ENCODE measurements around the gene BMP15. TPM values are rescaled to one million over a fixed set of nuclear protein-coding genes. Genes with fewer than 3 reads are reported as not detected.

BMP15 gene
- total RNA-seq, 1 experiment from 2014 or later = not detected

GRCh38 chrX:50942471-50942870 lies 31.9 kb downstream of the BMP15 start:
- H2BK20ac ChIP-seq (ENCODE audit: low read depth, low read length, poor library complexity, severe bottlenecking) = no peak overlapping the region
- 0 out of 4 replicates have a peak, but pooled peaks cover 0 to 5% of the 10 kb centered on the region in 2 experiments for H3K4me1 Mint-ChIP-seq
- no peaks in the 10 kb centered on the region for H3K4me1 ChIP-seq (ENCODE audit: insufficient read depth, low read length)
- H4K20me1 ChIP-seq (ENCODE audit: control insufficient read depth, insufficient read depth, insufficient read length) = no peaks in the 10 kb centered on the region
- H3K79me1 ChIP-seq (ENCODE audit: insufficient read depth, low read depth, low read length, poor library complexity, severe bottlenecking) = no peaks in the 10 kb centered on the region
- no peak overlapping the region for H3K23ac ChIP-seq (ENCODE audit: insufficient read length, low read depth, low read length)
- H4K5ac ChIP-seq (ENCODE audit: insufficient read length, low read depth, low read length) = no peak overlapping the region
- no peak overlapping the region for H3K27ac Mint-ChIP-seq
- no peak overlapping the region for H3K27ac ChIP-seq (ENCODE audit: insufficient read length, low read depth, low read length)
- no peak overlapping the region for H3K4me3 Mint-ChIP-seq
- H4K91ac ChIP-seq (ENCODE audit: insufficient read length, low read depth, low read length) = no peak overlapping the region
- H3K4ac ChIP-seq (ENCODE audit: low read depth, low read length) = no peak overlapping the region
- peaks cover 52 to 68% of the 10 kb centered on the region in 2 experiments for H3K9me3 Mint-ChIP-seq
- H3K14ac ChIP-seq (ENCODE audit: insufficient read depth, low read length) = no peak overlapping the region
- no peak overlapping the region for H3K18ac ChIP-seq (ENCODE audit: insufficient read length, low read depth, low read length)
- no peak overlapping the region for H3K56ac ChIP-seq (ENCODE audit: insufficient read length, low read depth, low read length)
- no peaks in the 10 kb centered on the region for H3K27me3 ChIP-seq (ENCODE audit: insufficient read depth, low read length)
- H2BK5ac ChIP-seq (ENCODE audit: insufficient read length, low read length) = no peak overlapping the region
- H2BK120ac ChIP-seq (ENCODE audit: low read depth, low read length, poor library complexity, severe bottlenecking) = no peak overlapping the region
- H3K27me3 Mint-ChIP-seq (ENCODE audit: low read depth) = no peaks in the 10 kb centered on the region
- no peak overlapping the region for H2AK5ac ChIP-seq (ENCODE audit: insufficient read length, low read length)
- no peak overlapping the region for H3K4me2 ChIP-seq (ENCODE audit: insufficient read depth, insufficient read length, low read length)
- no peak for DNase-seq
- peaks cover 6 to 13% (median 9%) of the 10 kb centered on the region in 3 experiments; a peak in 5 of 7 replicates for H3K36me3 Mint-ChIP-seq (ENCODE audit: insufficient read depth in 1 of 3, low read depth in 3 of 3)
- WGBS (ENCODE audit: extremely low coverage, insufficient read length, low lambda C conversion rate) = no CpG with 5 or more reads among the region's 2 CpGs
- H2BK15ac ChIP-seq (ENCODE audit: low read depth, low read length) = no peak overlapping the region
- H3K9me3 ChIP-seq (ENCODE audit: control insufficient read depth, low read depth, low read length) = peaks cover 12% of the 10 kb centered on the region
- H2AFZ ChIP-seq (ENCODE audit: low read length) = no peak overlapping the region
- TF ChIP-seq CTCF (conservative IDR thresholded peaks at IDR 0.05) = no peak
- H3T11ph ChIP-seq (ENCODE audit: low read length) = no peak overlapping the region
- H3K23me2 ChIP-seq (ENCODE audit: insufficient read length, low read depth, low read length, poor library complexity, severe bottlenecking) = no peaks in the 10 kb centered on the region
- H4K8ac ChIP-seq (replicated peaks; ENCODE audit: insufficient read length, low read depth, low read length) = no peak overlapping the region
- H3K9ac ChIP-seq (ENCODE audit: extremely low read depth, insufficient read length, low read length) = no peak overlapping the region
- H3K79me2 ChIP-seq (ENCODE audit: insufficient read depth, low read length) = no peaks in the 10 kb centered on the region
- no peak overlapping the region for H2BK12ac ChIP-seq (ENCODE audit: insufficient read length, low read depth, low read length)
